Lower lobe of right lung (tissue), 2 donors: Measurements from ENCODE around the gene SLC1A4. TPM values are rescaled to one million over a fixed set of nuclear protein-coding genes. Genes with fewer than 3 reads are reported as not detected.

Experiments
- ATAC-seq, 2 donors: fragments of 200-7000 bp; cut with Tn5 transposase; one replicate each; pipeline ENCODE4 v1.9.1; 2020 to 2022; ENCODE audit warnings: mild to moderate bottlenecking in 2 of 2, moderate library complexity in 2 of 2
- DNase-seq: peaks from one replicate; pipeline ENCODE4 v3.0.0-alpha.2; 2020
- H3K27ac ChIP-seq: fragments of 200-600 bp; one replicate; pipeline ENCODE4 v1.8.0; 2022
- H3K27me3 ChIP-seq: fragments of 200-600 bp; one replicate; pipeline ENCODE4 v1.8.0; 2022; ENCODE audit warnings: low read depth
- H3K36me3 ChIP-seq: fragments of 200-600 bp; one replicate; pipeline ENCODE4 v1.8.0; 2022; ENCODE audit warnings: mild to moderate bottlenecking
- H3K4me1 ChIP-seq: fragments of 200-600 bp; one replicate; pipeline ENCODE4 v1.8.0; 2022
- H3K4me3 ChIP-seq: fragments of 200-600 bp; one replicate; pipeline ENCODE4 v1.8.0; 2022; ENCODE audit warnings: mild to moderate bottlenecking
- H3K9me3 ChIP-seq: fragments of 200-600 bp; one replicate; pipeline ENCODE4 v1.8.0; 2022
- intact Hi-C: fragments of 100-400 bp; cut with DNase I; formaldehyde crosslinking; loops from one replicate; pipeline ENCODE4 v1.11.0; 2022
- total RNA-seq: library from RNA; stranded (reverse); fragmentation: NEBNext Ultra II Directional; extraction: Animal tissue kit (Norgen Biotek cat#: 25700); gene quantifications from one replicate; pipeline ENCODE4 v1.2.1, GENCODE V29; 2021
- TF ChIP-seq, protein P1 (sequence below): fragments of 200-600 bp; IDR thresholded peaks from one replicate; pipeline ENCODE4 v1.8.0; 2022; ENCODE audit warnings: antibody characterized with exemption, mild to moderate bottlenecking
- donor health status: DM: no; HTN: yes; CAD: no; lungs with severe emphysema.

The SLC1A4 gene
- total RNA-seq, 1 donor from 2014 or later, result 9.7 TPM

DNA sequence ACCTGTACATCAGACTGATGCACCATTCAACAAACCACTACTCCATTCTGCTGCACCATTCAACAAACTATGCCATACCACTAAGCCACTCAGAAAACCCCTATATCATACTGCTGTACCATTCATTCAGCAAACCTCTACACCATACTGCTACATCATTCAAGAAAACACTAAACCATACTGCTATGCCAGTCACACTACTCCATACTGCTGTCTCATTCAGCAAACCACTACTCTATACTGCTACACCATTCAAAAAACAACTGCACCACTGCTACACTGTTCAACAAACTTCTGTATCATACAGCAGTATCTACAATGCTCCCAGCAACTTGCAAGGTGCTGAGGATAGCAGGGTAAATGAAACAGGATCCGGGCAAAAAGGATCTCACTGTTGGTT is 12.9 kb upstream of the SLC1A4 start:
- H3K36me3 ChIP-seq, result no peaks in the 10 kb centered on the region
- no peak overlapping the region for H3K27ac ChIP-seq
- peaks cover 4% of the 10 kb centered on the region for H3K4me1 ChIP-seq
- intact Hi-C loops, result no loop called here
- no peak for DNase-seq
- H3K27me3 ChIP-seq, result no peaks in the 10 kb centered on the region
- H3K9me3 ChIP-seq, result no peaks in the 10 kb centered on the region
- TF ChIP-seq, protein P1, sequence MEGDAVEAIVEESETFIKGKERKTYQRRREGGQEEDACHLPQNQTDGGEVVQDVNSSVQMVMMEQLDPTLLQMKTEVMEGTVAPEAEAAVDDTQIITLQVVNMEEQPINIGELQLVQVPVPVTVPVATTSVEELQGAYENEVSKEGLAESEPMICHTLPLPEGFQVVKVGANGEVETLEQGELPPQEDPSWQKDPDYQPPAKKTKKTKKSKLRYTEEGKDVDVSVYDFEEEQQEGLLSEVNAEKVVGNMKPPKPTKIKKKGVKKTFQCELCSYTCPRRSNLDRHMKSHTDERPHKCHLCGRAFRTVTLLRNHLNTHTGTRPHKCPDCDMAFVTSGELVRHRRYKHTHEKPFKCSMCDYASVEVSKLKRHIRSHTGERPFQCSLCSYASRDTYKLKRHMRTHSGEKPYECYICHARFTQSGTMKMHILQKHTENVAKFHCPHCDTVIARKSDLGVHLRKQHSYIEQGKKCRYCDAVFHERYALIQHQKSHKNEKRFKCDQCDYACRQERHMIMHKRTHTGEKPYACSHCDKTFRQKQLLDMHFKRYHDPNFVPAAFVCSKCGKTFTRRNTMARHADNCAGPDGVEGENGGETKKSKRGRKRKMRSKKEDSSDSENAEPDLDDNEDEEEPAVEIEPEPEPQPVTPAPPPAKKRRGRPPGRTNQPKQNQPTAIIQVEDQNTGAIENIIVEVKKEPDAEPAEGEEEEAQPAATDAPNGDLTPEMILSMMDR, result no peak
- H3K4me3 ChIP-seq, result no peak overlapping the region
- ATAC-seq, result no peak

DNA sequence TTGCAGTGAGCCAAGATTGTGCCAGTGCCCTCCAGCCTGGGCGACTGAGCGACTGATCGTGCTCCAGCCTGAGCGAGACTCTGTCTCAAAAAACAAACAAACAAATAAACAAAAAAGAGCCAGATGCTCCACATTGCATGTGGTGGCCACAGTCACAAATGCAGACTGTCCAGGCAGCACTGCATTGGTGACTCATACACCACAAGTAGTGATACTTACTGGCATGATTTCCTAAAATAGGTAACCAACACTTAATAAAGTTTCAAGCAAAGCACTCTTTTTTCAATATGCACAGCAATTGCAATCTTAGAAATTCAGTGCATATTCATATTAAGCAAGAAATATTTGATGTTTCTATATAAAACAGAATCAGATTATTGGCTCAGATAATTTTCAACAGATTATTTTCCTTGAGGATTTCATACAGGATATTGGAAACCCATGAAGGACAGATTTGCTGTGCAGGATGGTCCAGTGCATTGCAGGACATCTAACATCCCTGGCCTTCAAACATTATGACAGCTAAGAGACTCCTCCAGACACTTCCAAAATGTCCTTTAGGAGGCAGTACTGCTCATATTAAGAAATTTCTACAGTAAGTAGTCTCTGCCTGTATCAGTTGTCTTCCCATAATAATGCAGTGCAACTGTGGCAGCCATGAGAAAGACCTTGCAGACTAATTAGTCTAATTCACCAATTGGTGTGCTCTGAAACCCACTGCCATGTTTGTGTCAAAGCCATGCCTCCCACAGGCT is 10.5 kb upstream of the SLC1A4 start:
- Histone ChIP-seq H3K4me3 (no peak overlapping the region), H3K36me3 (no peaks in the 10 kb centered on the region), H3K27me3 (no peaks in the 10 kb centered on the region), H3K9me3 (no peaks in the 10 kb centered on the region), H3K4me1 (peaks cover 4% of the 10 kb centered on the region), H3K27ac (no peak overlapping the region)
- intact Hi-C loops, result no loop called here
- no peak for DNase-seq
- TF ChIP-seq, protein P1, result peak; percentile 31
- ATAC-seq, result no peak

DNA sequence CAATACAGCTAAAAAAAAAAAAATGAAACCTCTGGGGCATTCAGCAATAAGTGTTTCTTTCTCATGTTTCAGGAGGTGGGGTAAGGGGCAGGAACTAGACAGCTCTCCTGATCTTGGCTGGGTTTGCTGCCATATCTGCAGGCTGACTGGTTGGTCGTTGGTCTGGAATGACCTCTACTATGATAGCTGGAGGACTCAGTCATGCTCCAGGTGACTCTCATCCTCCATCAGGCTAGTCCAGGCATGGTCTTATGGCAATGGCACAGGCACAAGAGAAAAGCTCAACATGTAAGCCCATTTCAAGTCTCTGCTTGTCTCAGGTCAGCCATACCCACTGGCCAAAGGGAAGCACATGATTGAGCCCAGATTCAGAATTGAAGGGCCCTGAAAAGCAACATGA is 9.5 kb upstream of the SLC1A4 start:
- H3K36me3 ChIP-seq, result no peaks in the 10 kb centered on the region
- intact Hi-C loops, result no loop called here

DNA sequence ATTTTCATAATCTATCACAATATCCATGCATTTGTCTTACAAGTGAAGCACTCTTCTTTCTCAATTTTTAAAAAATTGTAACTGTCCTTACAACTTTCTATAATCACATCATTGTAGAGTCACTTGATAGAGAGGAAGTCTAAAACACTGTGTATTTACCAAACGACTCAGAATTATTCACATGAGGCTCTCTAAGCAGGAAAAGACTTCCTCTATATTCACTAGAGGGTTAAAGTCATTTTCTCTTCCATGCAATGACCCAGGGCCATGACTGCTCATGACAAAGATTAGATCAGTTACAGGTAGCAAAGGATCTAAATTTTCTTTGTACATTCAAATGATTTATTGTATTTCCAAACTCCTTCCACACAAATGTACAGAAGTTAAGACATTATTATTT is 9.0 kb upstream of the SLC1A4 start:
- Histone ChIP-seq H3K4me3 (no peak overlapping the region), H3K36me3 (no peaks in the 10 kb centered on the region), H3K4me1 (peaks cover 3% of the 10 kb centered on the region), H3K27ac (no peak overlapping the region), H3K9me3 (no peaks in the 10 kb centered on the region), H3K27me3 (no peaks in the 10 kb centered on the region)
- ATAC-seq (no peak), DNase-seq (no peak)
- TF ChIP-seq, protein P1, result no peak
- intact Hi-C loops, result no loop called here

More for the DNA sequence above, 9.5 kb upstream of the SLC1A4 start:
- H3K4me1 ChIP-seq, result peaks cover 4% of the 10 kb centered on the region
- H3K4me3 ChIP-seq, result no peak overlapping the region
- ATAC-seq (no peak), DNase-seq (no peak)
- no peaks in the 10 kb centered on the region for H3K9me3 ChIP-seq
- H3K27ac ChIP-seq, result no peak overlapping the region
- no peaks in the 10 kb centered on the region for H3K27me3 ChIP-seq
- TF ChIP-seq, protein P1, result no peak

DNA sequence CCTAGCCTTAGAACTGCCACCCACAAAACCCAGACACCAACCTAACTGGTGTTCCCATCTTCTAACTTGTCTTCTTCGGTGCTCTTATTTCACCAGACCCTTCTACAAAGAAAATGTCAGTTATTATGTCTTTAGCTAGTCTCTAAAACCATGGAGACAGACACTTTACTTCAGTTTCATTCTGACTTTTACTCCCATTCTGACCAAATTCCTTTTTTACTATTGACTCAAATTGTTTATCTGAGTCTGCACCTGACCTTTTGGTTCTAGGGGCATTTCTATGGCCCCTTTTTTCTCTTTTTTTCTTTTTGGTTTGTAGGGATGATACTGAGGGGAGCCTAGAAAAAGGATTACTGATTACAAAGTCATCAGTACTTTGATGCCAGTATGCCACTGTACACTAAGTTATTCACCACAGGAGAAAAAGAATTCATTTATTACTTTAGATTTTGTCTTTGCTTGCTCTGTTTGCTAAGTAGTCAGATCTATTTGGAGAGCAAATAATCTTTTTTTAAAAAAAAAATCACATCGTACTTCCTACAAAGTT is 6.8 kb upstream of the SLC1A4 start:
- DNase-seq (no peak), ATAC-seq (no peak)
- Histone ChIP-seq H3K4me3 (no peak overlapping the region), H3K27me3 (no peaks in the 10 kb centered on the region), H3K9me3 (no peaks in the 10 kb centered on the region), H3K27ac (no peak overlapping the region), H3K4me1 (no peaks in the 10 kb centered on the region), H3K36me3 (no peaks in the 10 kb centered on the region)
- TF ChIP-seq, protein P1, result no peak
- intact Hi-C loops, result no loop called here
